Measurements from ENCODE around the gene XG. TPM values are rescaled to one million over a fixed set of nuclear protein-coding genes. Genes with fewer than 3 reads are reported as not detected.
A peak's percentile ranks its signal among the peaks of the same experiment; 100 is the strongest.

XG gene
- total and polyA plus RNA-seq, 5 donors from 2014 or later: not detected

DNA sequence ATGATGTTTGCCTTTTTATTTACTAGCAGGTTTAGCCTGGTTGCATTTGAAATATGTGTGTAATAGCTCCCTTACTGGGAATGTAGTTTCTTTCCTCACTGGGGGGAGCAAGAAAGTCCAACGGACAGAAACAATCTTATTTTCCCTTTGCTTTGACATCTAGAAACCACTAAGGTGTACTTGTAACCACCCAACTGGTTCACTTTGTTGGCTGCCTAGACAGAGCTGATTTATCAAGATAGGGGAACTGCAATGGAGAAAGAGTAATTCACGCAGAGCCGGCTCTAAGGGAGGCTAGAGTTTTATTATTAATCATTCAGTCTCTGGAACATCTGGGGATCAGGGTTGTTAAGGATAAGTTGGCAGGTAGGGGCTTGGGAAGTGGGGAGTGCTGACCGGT, 30.3 kb downstream of the XG start:
- Histone ChIP-seq H3K36me3 (ENCODE audit: control insufficient read depth, insufficient read depth, low read length) (no peaks in the 10 kb centered on the region), H3K9me3 (ENCODE audit: control insufficient read depth in 2 of 2, low read length in 2 of 2) (no peaks in the 10 kb centered on the region), H3K4me1 (ENCODE audit: control insufficient read depth, insufficient read depth, low read length, poor library complexity, severe bottlenecking) (no peaks in the 10 kb centered on the region), H3K4me3 (ENCODE audit: low read depth, low read length) (no peak overlapping the region), H3K27me3 (ENCODE audit: control insufficient read depth, insufficient read depth, low read length) (no peaks in the 10 kb centered on the region), H3K27ac (ENCODE audit: insufficient read depth, low read length, poor library complexity, severe bottlenecking) (no peak overlapping the region)
- Mint-ChIP-seq H3K4me1 (peaks cover 0 to 10% (median 3%) of the 10 kb centered on the region in 4 donors), H3K27ac (peak overlapping the region in 1 of 3 donors; percentile 11), H3K4me3 (no peak overlapping the region), H3K9me3 (peaks cover 0 to 4% (median 0%) of the 10 kb centered on the region in 7 donors), H3K27me3 (peaks cover 12% of the 10 kb centered on the region), H3K36me3 (no peaks in the 10 kb centered on the region)
- DNase-seq (no peak), ATAC-seq (ENCODE audit: low read depth in 2 of 2) (no peak)

DNA sequence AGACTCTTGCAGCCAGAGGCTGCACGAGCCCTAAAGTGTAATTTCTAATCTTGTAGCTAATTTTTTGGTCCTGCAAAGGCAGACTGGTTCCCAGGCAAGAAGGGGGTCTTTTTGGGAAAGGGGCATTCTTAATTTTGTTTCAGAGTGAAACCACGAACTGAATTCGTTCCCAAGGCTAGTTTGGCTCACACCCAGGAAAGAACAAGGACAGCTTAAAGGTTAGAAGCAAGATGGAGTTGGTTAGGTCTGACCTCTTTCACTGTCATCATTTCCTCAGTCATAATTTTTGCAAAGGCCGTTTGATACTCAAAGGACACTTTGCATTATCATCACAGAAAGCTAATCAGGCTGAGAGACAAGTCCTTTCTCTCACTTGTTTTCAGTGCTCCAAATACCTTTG, 30.9 kb downstream of the XG start:
- DNase-seq (no peak), ATAC-seq (ENCODE audit: low read depth in 2 of 2) (no peak)
- Mint-ChIP-seq H3K36me3 (no peaks in the 10 kb centered on the region), H3K4me1 (peaks cover 0 to 10% (median 3%) of the 10 kb centered on the region in 4 donors), H3K9me3 (peaks cover 0 to 4% (median 0%) of the 10 kb centered on the region in 7 donors), H3K4me3 (no peak overlapping the region), H3K27ac (no peak overlapping the region), H3K27me3 (peaks cover 12% of the 10 kb centered on the region)
- no peak overlapping the region for H3K4me3 ChIP-seq (ENCODE audit: low read depth, low read length)
- no peaks in the 10 kb centered on the region for H3K36me3 ChIP-seq (ENCODE audit: control insufficient read depth, insufficient read depth, low read length)
- H3K4me1 ChIP-seq (ENCODE audit: control insufficient read depth, insufficient read depth, low read length, poor library complexity, severe bottlenecking): no peaks in the 10 kb centered on the region
- H3K27ac ChIP-seq (ENCODE audit: insufficient read depth, low read length, poor library complexity, severe bottlenecking): no peak overlapping the region
- H3K27me3 ChIP-seq (ENCODE audit: control insufficient read depth, insufficient read depth, low read length): no peaks in the 10 kb centered on the region
- H3K9me3 ChIP-seq (ENCODE audit: control insufficient read depth in 2 of 2, low read length in 2 of 2): no peaks in the 10 kb centered on the region

- Histone ChIP-seq H3K9me3 (ENCODE audit: control insufficient read depth in 2 of 2, low read length in 2 of 2) (no peaks in the 10 kb centered on the region), H3K4me1 (ENCODE audit: control insufficient read depth, insufficient read depth, low read length, poor library complexity, severe bottlenecking) (no peaks in the 10 kb centered on the region), H3K27ac (ENCODE audit: insufficient read depth, low read length, poor library complexity, severe bottlenecking) (no peak overlapping the region), H3K36me3 (ENCODE audit: control insufficient read depth, insufficient read depth, low read length) (no peaks in the 10 kb centered on the region), H3K4me3 (ENCODE audit: low read depth, low read length) (no peak overlapping the region), H3K27me3 (ENCODE audit: control insufficient read depth, insufficient read depth, low read length) (no peaks in the 10 kb centered on the region)
- Mint-ChIP-seq H3K36me3 (no peaks in the 10 kb centered on the region), H3K27ac (no peak overlapping the region), H3K4me3 (no peak overlapping the region), H3K27me3 (peaks cover 4% of the 10 kb centered on the region), H3K9me3 (peaks cover 0 to 4% (median 0%) of the 10 kb centered on the region in 7 donors), H3K4me1 (peaks cover 0 to 10% (median 3%) of the 10 kb centered on the region in 4 donors)
- no peak for ATAC-seq (ENCODE audit: low read depth in 2 of 2)
- DNase-seq: no peak
Observed at GRCh38 chrX:2784026-2784425, 32.2 kb downstream of the XG start.

- no peak overlapping the region for H3K27ac Mint-ChIP-seq
- DNase-seq (no peak), ATAC-seq (ENCODE audit: low read depth in 2 of 2) (no peak)
- Histone ChIP-seq H3K4me1 (ENCODE audit: control insufficient read depth, insufficient read depth, low read length, poor library complexity, severe bottlenecking) (no peaks in the 10 kb centered on the region), H3K36me3 (ENCODE audit: control insufficient read depth, insufficient read depth, low read length) (no peaks in the 10 kb centered on the region), H3K27me3 (ENCODE audit: control insufficient read depth, insufficient read depth, low read length) (no peaks in the 10 kb centered on the region), H3K9me3 (ENCODE audit: control insufficient read depth in 2 of 2, low read length in 2 of 2) (no peaks in the 10 kb centered on the region), H3K27ac (ENCODE audit: insufficient read depth, low read length, poor library complexity, severe bottlenecking) (no peak overlapping the region), H3K4me3 (ENCODE audit: low read depth, low read length) (no peak overlapping the region)
- H3K4me1 Mint-ChIP-seq: peaks cover 0 to 10% (median 3%) of the 10 kb centered on the region in 4 donors
- H3K9me3 Mint-ChIP-seq: peaks cover 0 to 4% (median 0%) of the 10 kb centered on the region in 7 donors
- H3K4me3 Mint-ChIP-seq: no peak overlapping the region
- H3K36me3 Mint-ChIP-seq: no peaks in the 10 kb centered on the region
- peaks cover 4% of the 10 kb centered on the region for H3K27me3 Mint-ChIP-seq
Observed at GRCh38 chrX:2785538-2785937, 33.7 kb downstream of the XG start.

DNA sequence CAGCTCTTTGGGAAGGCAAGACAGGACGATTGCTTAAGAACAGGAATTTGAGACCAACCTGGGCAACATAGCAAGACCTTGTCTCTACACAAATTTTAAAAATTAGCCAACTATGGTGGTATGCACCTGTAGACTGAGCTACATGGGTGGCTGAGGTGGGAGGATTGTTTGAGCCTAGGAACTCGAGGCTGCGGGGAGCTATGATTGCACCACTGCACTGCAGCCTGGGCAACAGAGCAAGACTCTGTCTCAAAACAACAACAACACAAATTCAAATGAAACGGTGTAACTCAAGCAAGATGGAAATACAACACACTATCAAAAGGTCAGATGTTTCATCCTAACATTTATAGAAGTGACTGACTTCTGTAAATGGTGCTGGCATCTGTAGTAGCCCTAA, 37.1 kb downstream of the XG start:
- DNase-seq (no peak), ATAC-seq (ENCODE audit: low read depth in 2 of 2) (no peak)
- Histone ChIP-seq H3K9me3 (ENCODE audit: control insufficient read depth in 2 of 2, low read length in 2 of 2) (no peaks in the 10 kb centered on the region), H3K36me3 (ENCODE audit: control insufficient read depth, insufficient read depth, low read length) (no peaks in the 10 kb centered on the region), H3K4me3 (ENCODE audit: low read depth, low read length) (no peak overlapping the region), H3K4me1 (ENCODE audit: control insufficient read depth, insufficient read depth, low read length, poor library complexity, severe bottlenecking) (no peaks in the 10 kb centered on the region), H3K27ac (ENCODE audit: insufficient read depth, low read length, poor library complexity, severe bottlenecking) (no peak overlapping the region), H3K27me3 (ENCODE audit: control insufficient read depth, insufficient read depth, low read length) (no peaks in the 10 kb centered on the region)
- no peaks in the 10 kb centered on the region for H3K4me1 Mint-ChIP-seq
- H3K4me3 Mint-ChIP-seq: no peak overlapping the region
- no peak overlapping the region for H3K27ac Mint-ChIP-seq
- H3K27me3 Mint-ChIP-seq: peaks cover 7% of the 10 kb centered on the region
- H3K9me3 Mint-ChIP-seq: no peaks in the 10 kb centered on the region
- H3K36me3 Mint-ChIP-seq: no peaks in the 10 kb centered on the region

DNA sequence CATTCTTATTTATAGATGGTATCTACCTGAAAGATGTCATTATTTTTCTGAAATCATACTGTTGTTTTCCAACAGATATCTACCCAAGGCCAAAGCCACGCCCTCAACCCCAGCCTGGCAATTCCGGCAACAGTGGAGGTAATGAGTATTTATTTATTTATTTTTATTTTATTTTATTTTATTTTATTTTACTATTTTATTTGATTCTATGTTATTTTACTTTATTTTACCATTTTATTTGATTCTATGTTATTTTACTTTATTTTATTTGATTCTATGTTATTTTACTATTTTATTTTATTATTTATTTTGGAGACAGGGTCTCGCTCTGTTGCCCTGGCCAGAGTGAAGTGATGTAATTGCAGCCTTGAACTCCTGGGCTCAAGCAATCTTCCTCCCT, 37.7 kb downstream of the XG start:
- Histone ChIP-seq H3K4me1 (ENCODE audit: control insufficient read depth, insufficient read depth, low read length, poor library complexity, severe bottlenecking) (no peaks in the 10 kb centered on the region), H3K27ac (ENCODE audit: insufficient read depth, low read length, poor library complexity, severe bottlenecking) (no peak overlapping the region), H3K4me3 (ENCODE audit: low read depth, low read length) (no peak overlapping the region), H3K36me3 (ENCODE audit: control insufficient read depth, insufficient read depth, low read length) (no peaks in the 10 kb centered on the region), H3K9me3 (ENCODE audit: control insufficient read depth in 2 of 2, low read length in 2 of 2) (no peaks in the 10 kb centered on the region), H3K27me3 (ENCODE audit: control insufficient read depth, insufficient read depth, low read length) (no peaks in the 10 kb centered on the region)
- DNase-seq (no peak), ATAC-seq (ENCODE audit: low read depth in 2 of 2) (no peak)
- no peak overlapping the region for H3K4me3 Mint-ChIP-seq
- H3K4me1 Mint-ChIP-seq: no peaks in the 10 kb centered on the region
- H3K27ac Mint-ChIP-seq: no peak overlapping the region
- no peaks in the 10 kb centered on the region for H3K36me3 Mint-ChIP-seq
- no peaks in the 10 kb centered on the region for H3K9me3 Mint-ChIP-seq
- peaks cover 6% of the 10 kb centered on the region for H3K27me3 Mint-ChIP-seq

DNA sequence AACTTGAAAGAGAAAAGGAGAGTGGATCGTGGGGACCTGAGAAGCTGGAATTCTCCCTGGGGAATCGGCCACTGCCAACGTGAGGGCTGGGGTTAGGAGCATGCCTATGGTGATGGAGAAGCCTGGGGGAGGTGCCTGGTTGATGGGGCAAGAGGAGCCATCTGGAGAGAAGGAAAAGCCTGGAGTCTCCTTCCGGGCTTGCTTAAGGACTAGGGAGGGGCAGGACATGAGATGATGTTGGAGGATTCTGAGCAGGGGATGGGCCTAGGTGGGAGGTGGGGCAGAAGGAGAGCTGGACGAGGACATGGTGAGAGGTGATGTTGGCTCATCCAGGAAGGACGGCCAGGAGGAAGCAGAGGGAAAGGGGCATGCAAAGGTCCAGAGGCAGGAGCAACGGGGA, 41.9 kb downstream of the XG start:
- H3K27me3 Mint-ChIP-seq: peaks cover 4% of the 10 kb centered on the region
- no peaks in the 10 kb centered on the region for H3K4me1 Mint-ChIP-seq
- no peak overlapping the region for H3K27ac ChIP-seq (ENCODE audit: insufficient read depth, low read length, poor library complexity, severe bottlenecking)
- H3K4me1 ChIP-seq (ENCODE audit: control insufficient read depth, insufficient read depth, low read length, poor library complexity, severe bottlenecking): no peaks in the 10 kb centered on the region
- no peaks in the 10 kb centered on the region for H3K27me3 ChIP-seq (ENCODE audit: control insufficient read depth, insufficient read depth, low read length)
- H3K27ac Mint-ChIP-seq: no peak overlapping the region
- H3K9me3 Mint-ChIP-seq: no peaks in the 10 kb centered on the region
- DNase-seq: no peak
- no peak for ATAC-seq (ENCODE audit: low read depth in 2 of 2)
- no peak overlapping the region for H3K4me3 Mint-ChIP-seq
- no peak overlapping the region for H3K4me3 ChIP-seq (ENCODE audit: low read depth, low read length)
- H3K36me3 ChIP-seq (ENCODE audit: control insufficient read depth, insufficient read depth, low read length): no peaks in the 10 kb centered on the region
- H3K36me3 Mint-ChIP-seq: no peaks in the 10 kb centered on the region
- no peaks in the 10 kb centered on the region for H3K9me3 ChIP-seq (ENCODE audit: control insufficient read depth in 2 of 2, low read length in 2 of 2)

GRCh38 chrX:2794336-2794735, 42.5 kb downstream of the XG start:
- Histone ChIP-seq H3K4me1 (ENCODE audit: control insufficient read depth, insufficient read depth, low read length, poor library complexity, severe bottlenecking) (no peaks in the 10 kb centered on the region), H3K36me3 (ENCODE audit: control insufficient read depth, insufficient read depth, low read length) (no peaks in the 10 kb centered on the region), H3K4me3 (ENCODE audit: low read depth, low read length) (no peak overlapping the region), H3K9me3 (ENCODE audit: control insufficient read depth in 2 of 2, low read length in 2 of 2) (no peaks in the 10 kb centered on the region), H3K27ac (ENCODE audit: insufficient read depth, low read length, poor library complexity, severe bottlenecking) (no peak overlapping the region), H3K27me3 (ENCODE audit: control insufficient read depth, insufficient read depth, low read length) (no peaks in the 10 kb centered on the region)
- no peak overlapping the region for H3K27ac Mint-ChIP-seq
- peaks cover 4% of the 10 kb centered on the region for H3K27me3 Mint-ChIP-seq
- H3K36me3 Mint-ChIP-seq: no peaks in the 10 kb centered on the region
- H3K9me3 Mint-ChIP-seq: no peaks in the 10 kb centered on the region
- ATAC-seq (ENCODE audit: low read depth in 2 of 2): no peak
- DNase-seq: no peak
- no peak overlapping the region for H3K4me3 Mint-ChIP-seq
- H3K4me1 Mint-ChIP-seq: no peaks in the 10 kb centered on the region

Data from CD4-positive, CD25-positive, alpha-beta regulatory T cell (primary cell).